Testis (tissue), 3 donors: ENCODE measurements around the gene ARRDC2. TPM values are rescaled to one million over a fixed set of nuclear protein-coding genes. Genes with fewer than 3 reads are reported as not detected.

Source experiments
- DNase-seq: peaks from one replicate; pipeline ENCODE4 v3.0.0-alpha.2; 2019
- H3K27ac ChIP-seq, 2 donors: fragments of 200-600 bp; sonication (generic); one replicate each; pipeline ENCODE4 v1.5.1; 2019
- H3K27me3 ChIP-seq: fragments of 200-600 bp; sonication (generic); one replicate; pipeline ENCODE4 v1.5.1; 2019
- H3K36me3 ChIP-seq: fragments of 200-600 bp; sonication (generic); one replicate; pipeline ENCODE4 v1.5.1; 2017; ENCODE audit warnings: low read depth; ENCODE audit errors: missing control alignments
- H3K4me1 ChIP-seq: fragments of 200-600 bp; sonication (generic); one replicate; pipeline ENCODE4 v1.5.1; 2019
- H3K4me3 ChIP-seq, 2 donors: fragments of 200-600 bp; sonication (generic); one replicate each; pipeline ENCODE4 v1.5.1; 2017 to 2019
- H3K9me3 ChIP-seq: fragments of 200-600 bp; sonication (generic); one replicate; pipeline ENCODE4 v1.5.1; 2017
- CTCF ChIP-seq, 3 experiments: fragments of 450-650 bp in 2 of 3; fragments of 200-600 bp in 1 of 3; sonication (generic) in 1 of 3; IDR thresholded peaks; one replicate each; pipeline ENCODE4 v1.5.1; 2016 to 2019; ENCODE audit warnings: antibody characterized with exemption in 3 of 3, mild to moderate bottlenecking in 2 of 3, moderate library complexity in 1 of 3
- POLR2A ChIP-seq: fragments of 450-650 bp; IDR thresholded peaks from one replicate; pipeline ENCODE4 v1.6.1; 2017; ENCODE audit warnings: antibody characterized with exemption, mild to moderate bottlenecking, moderate library complexity
- WGBS, 2 donors: methylation state at CpG; one replicate each; pipeline ENCODE4 v1.1.5; 2018; 5-methylcytosine and 5-hydroxymethylcytosine counted together
- intact Hi-C: fragments of 100-400 bp; cut with DNase I; formaldehyde crosslinking; loops from one replicate; pipeline ENCODE4 v1.15.1; 2023; ENCODE audit warnings: low total_unique reads
- polyA plus RNA-seq: library from polyadenylated mRNA; stranded (reverse); fragments of 350-450 nt; fragmentation: Illumina TruSeq; extraction: RNeasy Lipid Tissue Mini Kit (QIAGEN cat#74804); gene quantifications from one replicate; pipeline ENCODE4 v1.2.3, GENCODE V29; 2014; ENCODE audit warnings: low read depth, low replicate concordance; ENCODE audit not compliant: insufficient read depth
- total RNA-seq, 2 donors: library from RNA; depleted of rRNA; stranded (reverse); fragments of >200 nt; gene quantifications; one replicate each; pipeline ENCODE4 v1.2.3, GENCODE V29; 2016

Gene ARRDC2
- total and polyA plus RNA-seq, 3 donors from 2014 or later, result 10.3 to 15.3 (median 13.0) TPM

GRCh38 chr19:18059297-18059696 is 51.3 kb downstream of the ARRDC2 start:
- Histone ChIP-seq H3K27ac (no peak overlapping the region), H3K4me3 (no peak overlapping the region), H3K36me3 (no peaks in the 10 kb centered on the region), H3K4me1 (peaks cover 10% of the 10 kb centered on the region), H3K9me3 (no peaks in the 10 kb centered on the region), H3K27me3 (no peaks in the 10 kb centered on the region)
- WGBS, 2 donors, result 69 to 70% methylated on average over 4 to 8 of the region's 8 CpGs
- no peak for DNase-seq
- TF ChIP-seq POLR2A (no peak), CTCF (IDR thresholded peaks at IDR 0.05) (no peak)
- intact Hi-C loops, result loop anchor here (2.0 kb wide), 1 partner anchor 52 kb away; no protein-coding TSS in a partner anchor

GRCh38 chr19:18059902-18060301 is 51.9 kb downstream of the ARRDC2 start:
- H3K9me3 ChIP-seq, result no peaks in the 10 kb centered on the region
- no peaks in the 10 kb centered on the region for H3K27me3 ChIP-seq
- no peak for DNase-seq
- peaks cover 10% of the 10 kb centered on the region for H3K4me1 ChIP-seq
- no peak overlapping the region for H3K4me3 ChIP-seq
- 58 to 80% methylated on average over 3 to 5 of the region's 5 CpGs for WGBS, 2 donors
- no peak overlapping the region for H3K27ac ChIP-seq
- no peak for TF ChIP-seq POLR2A
- no peak for TF ChIP-seq CTCF (IDR thresholded peaks at IDR 0.05)
- intact Hi-C loops, result loop anchor here (2.0 kb wide), 1 partner anchor 53 kb away; no protein-coding TSS in a partner anchor
- H3K36me3 ChIP-seq, result no peaks in the 10 kb centered on the region

GRCh38 chr19:18060472-18060871 is 52.5 kb downstream of the ARRDC2 start:
- Histone ChIP-seq H3K27me3 (no peaks in the 10 kb centered on the region), H3K27ac (no peak overlapping the region), H3K4me3 (no peak overlapping the region), H3K36me3 (no peaks in the 10 kb centered on the region), H3K9me3 (no peaks in the 10 kb centered on the region), H3K4me1 (peaks cover 10% of the 10 kb centered on the region)
- TF ChIP-seq CTCF (IDR thresholded peaks at IDR 0.05) (no peak), POLR2A (no peak)
- 42 to 71% methylated on average over 6 of the region's 6 CpGs for WGBS, 2 donors
- intact Hi-C loops, result no loop called here
- peak; percentile 37 for DNase-seq

GRCh38 chr19:18062028-18062427 is 54.1 kb downstream of the ARRDC2 start:
- no peak for DNase-seq
- TF ChIP-seq CTCF (IDR thresholded peaks at IDR 0.05) (no peak), POLR2A (no peak)
- Histone ChIP-seq H3K4me1 (peaks cover 10% of the 10 kb centered on the region), H3K27me3 (no peaks in the 10 kb centered on the region), H3K9me3 (no peaks in the 10 kb centered on the region), H3K4me3 (no peak overlapping the region), H3K36me3 (no peaks in the 10 kb centered on the region), H3K27ac (no peak overlapping the region)
- WGBS, 2 donors, result 36 to 50% methylated on average over 2 to 8 of the region's 8 CpGs
- intact Hi-C loops, result no loop called here

- intact Hi-C loops, result no loop called here
- H3K27me3 ChIP-seq, result no peaks in the 10 kb centered on the region
- no peak overlapping the region for H3K27ac ChIP-seq
- no peaks in the 10 kb centered on the region for H3K9me3 ChIP-seq
- TF ChIP-seq CTCF (IDR thresholded peaks at IDR 0.05), result no peak
- no peak for TF ChIP-seq POLR2A
- WGBS, 2 donors, result 79 to 83% methylated on average over 5 of the region's 5 CpGs
- DNase-seq, result no peak
- H3K4me3 ChIP-seq, result no peak overlapping the region
- H3K36me3 ChIP-seq, result no peaks in the 10 kb centered on the region
- H3K4me1 ChIP-seq, result peaks cover 3% of the 10 kb centered on the region
Measured at GRCh38 chr19:18063463-18063862, 55.5 kb downstream of the ARRDC2 start.
